ENCODE results near the gene AUH.

AUH gene

DNA sequence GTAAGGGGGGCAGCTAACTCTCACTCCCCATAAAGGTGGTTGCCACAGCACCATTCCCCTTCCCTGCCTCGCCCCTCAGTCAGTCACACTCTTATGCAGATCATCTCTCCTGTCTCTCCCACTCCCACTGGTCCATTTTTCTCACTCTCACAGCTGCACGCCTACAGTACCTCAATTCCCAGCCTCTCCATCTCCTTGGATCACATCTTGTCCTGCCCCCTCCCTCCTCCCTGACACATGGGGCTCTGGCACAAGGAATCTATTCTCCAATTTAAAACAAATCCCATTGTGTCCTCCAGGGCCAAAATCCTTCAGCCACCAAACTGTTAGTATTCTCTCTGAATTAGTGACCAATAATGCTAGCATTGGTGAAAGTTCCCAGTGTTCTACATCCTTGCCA, 114.4 kb downstream of the AUH start:
- no peak overlapping the region for H3K27ac ChIP-seq (ENCODE audit: low read length)
- H3K36me3 ChIP-seq (ENCODE audit: control insufficient read depth in 2 of 2, insufficient read depth in 2 of 2, low read length in 2 of 2): no peaks in the 10 kb centered on the region
- peaks cover 17% of the 10 kb centered on the region for H3K4me1 ChIP-seq (ENCODE audit: control insufficient read depth, insufficient read depth, low read length)
- no peak overlapping the region for H3K4me3 ChIP-seq (ENCODE audit: low read length in 2 of 2)
- no peaks in the 10 kb centered on the region for H3K9me3 ChIP-seq (ENCODE audit: control insufficient read depth in 2 of 2, low read length in 2 of 2)
- no peaks in the 10 kb centered on the region for H3K27me3 ChIP-seq (ENCODE audit: control insufficient read depth in 1 of 2, insufficient read depth in 2 of 2, low read length in 2 of 2)
- H3K9ac ChIP-seq (ENCODE audit: low read length in 2 of 2): no peak overlapping the region

DNA sequence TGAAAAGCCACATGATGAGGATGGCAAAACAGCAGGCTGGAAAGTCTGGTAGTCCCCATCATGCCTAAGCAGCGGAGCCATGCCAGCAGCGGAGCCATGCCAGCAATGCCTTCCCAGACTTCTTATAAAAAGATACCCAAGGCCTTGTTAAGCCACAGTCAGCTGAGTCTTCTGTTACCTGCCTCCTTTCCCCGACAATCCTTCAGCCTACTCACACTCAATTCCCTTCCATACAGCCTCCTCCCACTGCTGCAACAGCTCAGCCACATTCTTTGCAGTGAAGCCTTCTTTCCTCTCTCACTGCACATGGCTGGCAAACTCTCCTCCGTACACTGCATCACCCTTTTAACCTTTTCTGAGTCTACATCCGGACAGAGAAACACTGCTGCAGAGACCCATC, 114.9 kb downstream of the AUH start:
- H3K27ac ChIP-seq (ENCODE audit: low read length): no peak overlapping the region
- no peaks in the 10 kb centered on the region for H3K27me3 ChIP-seq (ENCODE audit: control insufficient read depth in 1 of 2, insufficient read depth in 2 of 2, low read length in 2 of 2)
- no peak overlapping the region for H3K4me3 ChIP-seq (ENCODE audit: low read length in 2 of 2)
- H3K9me3 ChIP-seq (ENCODE audit: control insufficient read depth in 2 of 2, low read length in 2 of 2): no peaks in the 10 kb centered on the region
- H3K4me1 ChIP-seq (ENCODE audit: control insufficient read depth, insufficient read depth, low read length): peaks cover 17% of the 10 kb centered on the region
- H3K9ac ChIP-seq (ENCODE audit: low read length in 2 of 2): no peak overlapping the region
- H3K36me3 ChIP-seq (ENCODE audit: control insufficient read depth in 2 of 2, insufficient read depth in 2 of 2, low read length in 2 of 2): no peaks in the 10 kb centered on the region

DNA sequence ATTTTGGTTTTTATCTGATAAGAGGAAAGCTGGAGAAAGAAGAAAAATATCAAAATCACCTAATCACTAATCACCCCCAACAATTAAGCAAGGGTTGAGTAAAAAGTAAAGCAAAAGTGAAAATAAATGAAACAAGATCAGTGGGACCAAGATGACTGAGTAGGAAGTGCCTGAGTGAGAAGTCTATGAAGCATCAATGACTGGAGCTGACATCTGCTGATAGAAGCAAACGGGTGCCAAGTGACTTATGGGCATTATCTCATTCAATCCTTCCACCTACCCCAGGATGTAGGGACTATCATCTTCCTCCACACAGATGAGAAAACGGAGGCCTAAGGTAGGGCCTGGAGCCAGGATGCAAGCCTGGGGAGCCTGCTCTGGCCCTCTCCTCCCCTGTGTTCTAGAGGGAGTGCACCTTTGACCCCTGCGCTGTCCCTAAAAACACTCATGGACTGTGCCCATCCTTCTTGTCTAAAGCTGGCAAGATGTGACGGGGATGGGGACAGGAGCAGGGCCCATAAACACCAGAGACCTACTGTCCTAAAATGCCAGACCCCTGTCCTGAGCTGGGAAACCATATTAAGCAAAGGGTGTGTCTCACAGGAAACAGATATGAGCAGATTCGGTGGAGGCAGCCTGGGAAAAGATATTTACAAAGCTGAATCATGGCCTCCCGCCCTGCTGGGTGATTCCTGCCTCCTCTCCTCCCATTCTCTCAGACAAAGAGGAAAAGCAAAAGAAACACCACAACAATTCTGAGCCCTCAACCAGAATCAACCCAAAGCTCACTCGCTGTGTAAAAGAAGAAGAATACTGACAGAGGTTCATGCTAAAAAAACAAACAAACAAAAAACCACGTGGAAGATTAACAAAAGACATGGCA, 116.0 kb downstream of the AUH start:
- Histone ChIP-seq H3K27me3 (ENCODE audit: control insufficient read depth in 1 of 2, insufficient read depth in 2 of 2, low read length in 2 of 2) (no peaks in the 10 kb centered on the region), H3K4me1 (ENCODE audit: control insufficient read depth, insufficient read depth, low read length) (peaks cover 9% of the 10 kb centered on the region), H3K9ac (ENCODE audit: low read length in 2 of 2) (no peak overlapping the region), H3K27ac (ENCODE audit: low read length) (no peak overlapping the region), H3K36me3 (ENCODE audit: control insufficient read depth in 2 of 2, insufficient read depth in 2 of 2, low read length in 2 of 2) (no peaks in the 10 kb centered on the region), H3K9me3 (ENCODE audit: control insufficient read depth in 2 of 2, low read length in 2 of 2) (no peaks in the 10 kb centered on the region), H3K4me3 (ENCODE audit: low read length in 2 of 2) (no peak overlapping the region)

DNA sequence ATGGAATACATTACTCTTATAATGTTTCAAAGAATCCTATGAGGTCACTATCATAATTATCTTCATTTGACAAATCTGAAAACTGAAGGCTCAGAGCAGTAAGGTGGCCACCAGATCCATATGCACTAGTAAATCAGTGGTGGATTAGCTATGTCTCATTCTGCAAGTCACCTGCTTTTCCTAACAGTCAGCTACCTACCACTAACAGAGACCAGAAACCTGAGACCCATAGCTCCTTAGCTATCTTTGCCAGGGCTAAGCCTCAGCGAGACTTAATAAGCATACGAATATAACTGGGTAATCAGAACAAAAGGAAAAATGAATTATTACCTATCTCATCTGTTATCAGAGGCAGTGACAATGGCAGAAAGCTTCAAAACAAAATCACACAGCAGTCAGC, 118.7 kb downstream of the AUH start:
- no peak overlapping the region for H3K9ac ChIP-seq (ENCODE audit: low read length in 2 of 2)
- no peaks in the 10 kb centered on the region for H3K9me3 ChIP-seq (ENCODE audit: control insufficient read depth in 2 of 2, low read length in 2 of 2)
- no peaks in the 10 kb centered on the region for H3K27me3 ChIP-seq (ENCODE audit: control insufficient read depth in 1 of 2, insufficient read depth in 2 of 2, low read length in 2 of 2)
- no peak overlapping the region for H3K4me3 ChIP-seq (ENCODE audit: low read length in 2 of 2)
- H3K27ac ChIP-seq (ENCODE audit: low read length): no peak overlapping the region
- no peaks in the 10 kb centered on the region for H3K4me1 ChIP-seq (ENCODE audit: control insufficient read depth, insufficient read depth, low read length)
- H3K36me3 ChIP-seq (ENCODE audit: control insufficient read depth in 2 of 2, insufficient read depth in 2 of 2, low read length in 2 of 2): no peaks in the 10 kb centered on the region

DNA sequence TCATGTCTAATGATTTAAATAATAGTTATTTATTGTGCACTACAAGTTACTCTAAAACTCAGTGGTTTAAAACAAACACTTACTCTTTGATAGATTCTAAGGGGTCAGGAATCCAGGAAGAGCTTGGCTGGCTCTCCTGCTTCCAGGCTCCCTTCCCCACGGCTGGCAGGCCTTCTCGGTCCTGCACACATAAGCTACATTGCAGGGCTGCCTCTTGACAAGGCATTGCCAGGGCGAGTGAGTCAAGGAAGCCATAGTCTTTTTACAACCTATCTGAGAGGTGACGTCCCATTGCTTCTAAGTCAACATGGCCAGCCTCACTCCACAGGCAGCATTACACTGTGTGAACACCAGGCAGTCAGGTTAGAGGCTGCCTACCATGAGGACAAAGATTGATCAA, 119.8 kb downstream of the AUH start:
- H3K27ac ChIP-seq (ENCODE audit: low read length): no peak overlapping the region
- H3K36me3 ChIP-seq (ENCODE audit: control insufficient read depth in 2 of 2, insufficient read depth in 2 of 2, low read length in 2 of 2): no peaks in the 10 kb centered on the region
- no peaks in the 10 kb centered on the region for H3K27me3 ChIP-seq (ENCODE audit: control insufficient read depth in 1 of 2, insufficient read depth in 2 of 2, low read length in 2 of 2)

DNA sequence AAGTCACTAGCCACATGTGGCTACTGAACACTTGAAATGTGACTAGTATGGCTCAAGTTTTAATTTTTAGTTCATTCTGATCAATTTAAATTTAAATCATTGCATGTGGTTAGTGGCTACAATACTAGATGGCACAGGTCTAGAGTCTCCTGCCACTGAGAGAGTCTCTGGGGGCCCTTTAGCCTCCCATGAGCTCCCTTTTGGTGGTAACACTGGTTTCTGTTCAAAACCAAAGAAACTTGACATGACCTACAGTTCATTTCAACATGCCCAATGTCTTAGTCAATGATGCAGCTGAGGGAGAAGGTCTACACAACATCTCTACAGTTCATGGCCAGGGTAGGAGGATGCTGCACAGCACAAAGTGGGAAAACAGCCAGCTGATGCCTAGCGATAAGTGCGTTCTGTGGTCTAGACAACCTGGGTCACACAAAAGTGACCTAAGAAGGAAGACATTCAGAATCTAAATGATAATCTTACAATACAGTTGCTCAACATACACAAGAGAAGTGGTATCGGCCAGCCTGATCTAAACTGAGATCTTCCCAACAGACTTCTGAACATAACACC, 121.0 kb downstream of the AUH start:
- H3K9me3 ChIP-seq (ENCODE audit: control insufficient read depth in 2 of 2, low read length in 2 of 2): no peaks in the 10 kb centered on the region

More for the DNA sequence above, 119.8 kb downstream of the AUH start:
- Histone ChIP-seq H3K9me3 (ENCODE audit: control insufficient read depth in 2 of 2, low read length in 2 of 2) (no peaks in the 10 kb centered on the region), H3K4me1 (ENCODE audit: control insufficient read depth, insufficient read depth, low read length) (no peaks in the 10 kb centered on the region), H3K9ac (ENCODE audit: low read length in 2 of 2) (no peak overlapping the region), H3K4me3 (ENCODE audit: low read length in 2 of 2) (no peak overlapping the region)

DNA sequence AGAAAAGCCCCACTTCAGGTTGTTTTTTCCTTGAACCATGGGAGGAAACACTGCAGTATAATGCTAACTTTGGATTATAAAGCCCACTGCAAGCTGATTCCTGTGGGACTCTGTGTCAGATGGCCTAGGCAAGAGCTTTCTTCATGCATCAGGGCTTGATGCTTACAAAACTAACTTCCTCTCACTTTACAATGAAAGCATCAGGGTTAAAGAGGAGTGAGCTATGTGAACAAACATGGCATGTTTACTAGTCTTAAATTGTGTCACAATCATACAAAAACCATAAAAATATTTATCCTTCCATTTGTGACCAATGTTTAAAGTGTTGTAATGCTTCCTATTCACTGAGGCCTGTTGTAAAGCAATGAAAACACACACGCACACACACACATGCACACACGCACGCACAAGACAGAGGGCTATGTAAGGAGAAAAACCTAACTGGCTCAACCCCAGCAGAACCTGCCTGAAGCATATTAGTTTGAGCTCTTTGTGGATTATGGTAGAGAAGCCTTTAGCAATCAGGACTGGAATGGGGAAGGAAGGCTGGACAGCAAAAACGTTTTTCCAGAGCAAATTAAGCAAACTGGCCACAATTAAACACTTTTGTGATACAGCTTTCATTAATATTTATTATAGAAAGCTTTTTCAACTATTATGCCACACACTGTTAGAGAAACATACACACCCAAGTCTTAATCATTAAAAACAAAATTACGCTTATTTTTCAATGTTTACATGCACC, 122.2 kb downstream of the AUH start:
- Histone ChIP-seq H3K4me3 (ENCODE audit: low read length in 2 of 2) (no peak overlapping the region), H3K9ac (ENCODE audit: low read length in 2 of 2) (no peak overlapping the region), H3K36me3 (ENCODE audit: control insufficient read depth in 2 of 2, insufficient read depth in 2 of 2, low read length in 2 of 2) (no peaks in the 10 kb centered on the region), H3K27me3 (ENCODE audit: control insufficient read depth in 1 of 2, insufficient read depth in 2 of 2, low read length in 2 of 2) (no peaks in the 10 kb centered on the region), H3K4me1 (ENCODE audit: control insufficient read depth, insufficient read depth, low read length) (no peaks in the 10 kb centered on the region), H3K9me3 (ENCODE audit: control insufficient read depth in 2 of 2, low read length in 2 of 2) (no peaks in the 10 kb centered on the region), H3K27ac (ENCODE audit: low read length) (no peak overlapping the region)

More for the DNA sequence above, 121.0 kb downstream of the AUH start:
- H3K36me3 ChIP-seq (ENCODE audit: control insufficient read depth in 2 of 2, insufficient read depth in 2 of 2, low read length in 2 of 2): no peaks in the 10 kb centered on the region
- no peaks in the 10 kb centered on the region for H3K27me3 ChIP-seq (ENCODE audit: control insufficient read depth in 1 of 2, insufficient read depth in 2 of 2, low read length in 2 of 2)
- H3K4me1 ChIP-seq (ENCODE audit: control insufficient read depth, insufficient read depth, low read length): no peaks in the 10 kb centered on the region
- H3K9ac ChIP-seq (ENCODE audit: low read length in 2 of 2): no peak overlapping the region
- no peak overlapping the region for H3K4me3 ChIP-seq (ENCODE audit: low read length in 2 of 2)
- H3K27ac ChIP-seq (ENCODE audit: low read length): no peak overlapping the region

DNA sequence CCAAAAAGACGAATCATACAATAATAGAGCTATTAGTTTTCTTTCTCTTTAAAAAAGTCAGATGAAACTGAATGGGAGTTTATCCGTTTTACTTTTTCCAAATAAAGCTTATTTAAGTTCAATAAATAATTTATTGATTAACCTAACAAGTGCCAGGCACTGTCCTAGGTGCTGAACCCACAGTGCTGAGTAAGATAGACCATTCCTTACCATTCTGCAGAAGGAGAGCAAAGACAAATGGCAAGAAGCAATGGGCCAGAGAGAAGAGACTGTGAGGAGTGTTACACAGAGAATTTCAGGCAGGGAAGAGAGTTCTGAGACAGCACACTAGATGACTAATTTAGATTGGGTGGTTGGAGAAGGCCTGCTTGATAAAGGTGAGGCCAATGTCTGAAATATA, 127.2 kb downstream of the AUH start:
- Histone ChIP-seq H3K9ac (ENCODE audit: low read length in 2 of 2) (no peak overlapping the region), H3K36me3 (ENCODE audit: control insufficient read depth in 2 of 2, insufficient read depth in 2 of 2, low read length in 2 of 2) (no peaks in the 10 kb centered on the region), H3K4me3 (ENCODE audit: low read length in 2 of 2) (no peak overlapping the region), H3K27ac (ENCODE audit: low read length) (no peak overlapping the region), H3K4me1 (ENCODE audit: control insufficient read depth, insufficient read depth, low read length) (no peaks in the 10 kb centered on the region), H3K9me3 (ENCODE audit: control insufficient read depth in 2 of 2, low read length in 2 of 2) (no peaks in the 10 kb centered on the region), H3K27me3 (ENCODE audit: control insufficient read depth in 1 of 2, insufficient read depth in 2 of 2, low read length in 2 of 2) (no peaks in the 10 kb centered on the region)

DNA sequence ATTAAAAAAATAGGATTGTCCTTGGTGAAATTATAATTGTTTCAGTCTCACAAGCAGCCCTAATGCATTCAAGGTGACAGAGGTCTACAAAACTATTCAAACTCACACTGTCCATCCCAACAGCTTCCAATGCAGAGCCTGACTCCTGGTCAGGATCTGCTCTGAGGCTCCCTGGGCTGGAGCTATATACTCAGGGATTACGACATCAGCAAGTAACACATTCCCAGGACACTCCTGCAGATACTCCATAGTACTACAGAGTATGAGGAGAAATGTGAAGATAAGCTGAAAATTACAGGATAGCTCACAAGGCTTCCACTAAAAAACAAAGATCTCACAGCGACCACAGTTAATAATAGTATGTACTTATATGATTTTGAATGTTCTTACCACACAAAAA, 130.1 kb downstream of the AUH start:
- H3K4me1 ChIP-seq (ENCODE audit: control insufficient read depth, insufficient read depth, low read length): no peaks in the 10 kb centered on the region
- H3K36me3 ChIP-seq (ENCODE audit: control insufficient read depth in 2 of 2, insufficient read depth in 2 of 2, low read length in 2 of 2): no peaks in the 10 kb centered on the region
- no peak overlapping the region for H3K4me3 ChIP-seq (ENCODE audit: low read length in 2 of 2)
- H3K9ac ChIP-seq (ENCODE audit: low read length in 2 of 2): no peak overlapping the region
- H3K27me3 ChIP-seq (ENCODE audit: control insufficient read depth in 1 of 2, insufficient read depth in 2 of 2, low read length in 2 of 2): no peaks in the 10 kb centered on the region
- no peak overlapping the region for H3K27ac ChIP-seq (ENCODE audit: low read length)
- H3K9me3 ChIP-seq (ENCODE audit: control insufficient read depth in 2 of 2, low read length in 2 of 2): no peaks in the 10 kb centered on the region

DNA sequence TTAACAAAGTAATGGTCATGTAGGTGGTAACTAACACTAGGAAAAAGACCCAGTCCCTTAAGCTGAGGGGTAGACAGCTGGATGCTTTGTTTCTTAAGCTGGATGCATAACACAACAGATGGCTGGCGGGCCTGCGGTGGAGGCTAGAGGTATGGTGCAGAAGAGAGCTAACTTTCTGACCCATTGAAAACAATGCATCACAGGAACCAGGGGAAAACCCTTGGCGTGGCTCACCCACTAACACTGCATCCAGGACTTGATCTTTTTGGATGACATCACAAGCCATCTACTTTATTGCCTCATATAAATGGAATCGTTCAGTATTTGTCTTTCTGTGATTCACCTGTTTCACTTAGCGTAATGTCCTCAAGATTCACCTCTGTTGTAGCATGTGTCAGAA, 138.7 kb downstream of the AUH start:
- H3K4me1 ChIP-seq (ENCODE audit: control insufficient read depth, insufficient read depth, low read length): peaks cover 6% of the 10 kb centered on the region
- H3K27ac ChIP-seq (ENCODE audit: low read length): no peak overlapping the region
- H3K36me3 ChIP-seq (ENCODE audit: control insufficient read depth in 2 of 2, insufficient read depth in 2 of 2, low read length in 2 of 2): peaks cover 5 to 9% of the 10 kb centered on the region in 2 donors
- H3K27me3 ChIP-seq (ENCODE audit: control insufficient read depth in 1 of 2, insufficient read depth in 2 of 2, low read length in 2 of 2): no peaks in the 10 kb centered on the region
- no peak overlapping the region for H3K4me3 ChIP-seq (ENCODE audit: low read length in 2 of 2)
- no peak overlapping the region for H3K9ac ChIP-seq (ENCODE audit: low read length in 2 of 2)
- H3K9me3 ChIP-seq (ENCODE audit: control insufficient read depth in 2 of 2, low read length in 2 of 2): no peaks in the 10 kb centered on the region

Data from stomach smooth muscle (tissue), 2 donors.